ENCODE data around the gene PITPNC1. TPM values are rescaled to one million over a fixed set of nuclear protein-coding genes. Genes with fewer than 3 reads are reported as not detected.

The PITPNC1 gene
- total RNA-seq, 1 experiment from 2014 or later = 37.5 TPM

GRCh38 chr17:67544364-67544955, 167.4 kb downstream of the PITPNC1 start:
- Histone ChIP-seq H4K8ac (replicated peaks; ENCODE audit: insufficient read length, low read depth, low read length) (no peak overlapping the region), H3T11ph (ENCODE audit: low read length) (no peak overlapping the region)

More at GRCh38 chr17:67544364-67544955, 167.4 kb downstream of the PITPNC1 start:
- Histone ChIP-seq H3K79me1 (ENCODE audit: insufficient read depth, low read depth, low read length, poor library complexity, severe bottlenecking) (no peaks in the 10 kb centered on the region), H3K23ac (ENCODE audit: insufficient read length, low read depth, low read length) (no peak overlapping the region), H3K4me2 (ENCODE audit: insufficient read depth, insufficient read length, low read length) (no peak overlapping the region), H2BK15ac (ENCODE audit: low read depth, low read length) (no peak overlapping the region), H2BK5ac (ENCODE audit: insufficient read length, low read length) (no peak overlapping the region), H2AFZ (ENCODE audit: low read length) (no peak overlapping the region), H4K20me1 (ENCODE audit: control insufficient read depth, insufficient read depth, insufficient read length) (no peaks in the 10 kb centered on the region), H3K9me3 (ENCODE audit: control insufficient read depth, low read depth, low read length) (no peaks in the 10 kb centered on the region), H3K79me2 (ENCODE audit: insufficient read depth, low read length) (no peaks in the 10 kb centered on the region; the same call in 1 of the 2 replicates), H2BK12ac (ENCODE audit: insufficient read length, low read depth, low read length) (no peak overlapping the region), H4K91ac (ENCODE audit: insufficient read length, low read depth, low read length) (no peak overlapping the region), H3K27ac (ENCODE audit: insufficient read length, low read depth, low read length) (no peak overlapping the region), H2AK5ac (ENCODE audit: insufficient read length, low read length) (no peak overlapping the region), H3K18ac (ENCODE audit: insufficient read length, low read depth, low read length) (no peak overlapping the region), H2BK120ac (ENCODE audit: low read depth, low read length, poor library complexity, severe bottlenecking) (no peak overlapping the region), H3K56ac (ENCODE audit: insufficient read length, low read depth, low read length) (no peak overlapping the region), H3K27me3 (ENCODE audit: insufficient read depth, low read length) (no peaks in the 10 kb centered on the region), H3K9ac (ENCODE audit: extremely low read depth, insufficient read length, low read length) (no peak overlapping the region), H3K4me1 (ENCODE audit: insufficient read depth, low read length) (no peaks in the 10 kb centered on the region; the same call in 1 of the 2 replicates), H4K5ac (ENCODE audit: insufficient read length, low read depth, low read length) (no peak overlapping the region), H3K23me2 (ENCODE audit: insufficient read length, low read depth, low read length, poor library complexity, severe bottlenecking) (no peaks in the 10 kb centered on the region), H2BK20ac (ENCODE audit: low read depth, low read length, poor library complexity, severe bottlenecking) (no peak overlapping the region), H3K4ac (ENCODE audit: low read depth, low read length) (no peak overlapping the region), H3K14ac (ENCODE audit: insufficient read depth, low read length) (no peak overlapping the region)
- peaks cover 4 to 6% of the 10 kb centered on the region in 2 experiments for H3K4me1 Mint-ChIP-seq
- no peak overlapping the region for H3K4me3 Mint-ChIP-seq
- no peaks in the 10 kb centered on the region for H3K27me3 Mint-ChIP-seq (ENCODE audit: low read depth)
- H3K9me3 Mint-ChIP-seq = no peaks in the 10 kb centered on the region
- no peak for DNase-seq
- H3K36me3 Mint-ChIP-seq (ENCODE audit: insufficient read depth in 1 of 3, low read depth in 3 of 3) = peaks cover 0 to 3% (median 0%) of the 10 kb centered on the region in 3 experiments; a peak in 2 of 7 replicates
- WGBS (ENCODE audit: extremely low coverage, insufficient read length, low lambda C conversion rate) = no CpG with 5 or more reads among the region's 6 CpGs
- H3K27ac Mint-ChIP-seq = no peak overlapping the region
- TF ChIP-seq CTCF (conservative IDR thresholded peaks at IDR 0.05) = no peak

All from H9 (cell line).